ENCODE results near the gene PHF5A.
"Not testable (repeated sequence)": the region's sequence is repeated elsewhere in the genome, so short reads cannot be mapped to it uniquely, and the experiment has no call there.

PHF5A gene

GRCh38 chr22:41469218-41469851 lies 843 bp upstream of the PHF5A start:
- peak overlapping the region; percentile 81 for H3K4me3 ChIP-seq (ENCODE audit: low read depth, low read length)
- no peak for TF ChIP-seq CTCF (IDR thresholded peaks at IDR 0.05; ENCODE audit: borderline replicate concordance, insufficient read depth, low read depth, low read length)

GRCh38 chr22:41461901-41462300 lies 6.6 kb downstream of the PHF5A start:
- H3K4me3 ChIP-seq (ENCODE audit: low read depth, low read length), result no peak overlapping the region
- no peak for TF ChIP-seq CTCF (IDR thresholded peaks at IDR 0.05; ENCODE audit: borderline replicate concordance, insufficient read depth, low read depth, low read length)

GRCh38 chr22:41460071-41460470 lies 8.4 kb downstream of the PHF5A start:
- H3K4me3 ChIP-seq (ENCODE audit: low read depth, low read length), result not testable (repeated sequence)

GRCh38 chr22:41459431-41459830 lies 9.1 kb downstream of the PHF5A start:
- no peak overlapping the region for H3K4me3 ChIP-seq (ENCODE audit: low read depth, low read length)

GRCh38 chr22:41458161-41458728 lies 10.2 kb downstream of the PHF5A start:
- no peak for TF ChIP-seq CTCF (IDR thresholded peaks at IDR 0.05; ENCODE audit: borderline replicate concordance, insufficient read depth, low read depth, low read length)
- H3K4me3 ChIP-seq (ENCODE audit: low read depth, low read length), result no peak overlapping the region

More at GRCh38 chr22:41459431-41459830, 9.1 kb downstream of the PHF5A start:
- no peak for TF ChIP-seq CTCF (IDR thresholded peaks at IDR 0.05; ENCODE audit: borderline replicate concordance, insufficient read depth, low read depth, low read length)

GRCh38 chr22:41448189-41448808 lies 20.2 kb downstream of the PHF5A start:
- H3K4me3 ChIP-seq (ENCODE audit: low read depth, low read length), result peak overlapping the region; percentile 99
- no peak for TF ChIP-seq CTCF (IDR thresholded peaks at IDR 0.05; ENCODE audit: borderline replicate concordance, insufficient read depth, low read depth, low read length)

- TF ChIP-seq CTCF (IDR thresholded peaks at IDR 0.05; ENCODE audit: borderline replicate concordance, insufficient read depth, low read depth, low read length), result no peak
- peak overlapping the region; percentile 99 for H3K4me3 ChIP-seq (ENCODE audit: low read depth, low read length)
Measured at GRCh38 chr22:41447435-41448188, 20.9 kb downstream of the PHF5A start.
